Renal cortex interstitium (tissue), 15 donors: ENCODE measurements around the gene B4GALNT1. TPM values are rescaled to one million over a fixed set of nuclear protein-coding genes. Genes with fewer than 3 reads are reported as not detected.
"Not testable (repeated sequence)": the region's sequence is repeated elsewhere in the genome, so short reads cannot be mapped to it uniquely, and the experiment has no call there.

Source experiments
- DNase-seq, 11 donors: peaks; one replicate each; pipeline ENCODE4 v3.0.0-alpha.2; 2013; ENCODE audit warnings: low read depth in 9 of 11, low spot score in 4 of 11; ENCODE audit errors: extremely low read depth in 1 of 11
- long read RNA-seq, 16 experiments: transcript quantifications; one replicate each; lab custom pipeline, GENCODE V29; 2026
- polyA plus RNA-seq, 3 donors: library from polyadenylated mRNA; unstranded; fragments of 120-200 nt; gene quantifications; one replicate each; pipeline ENCODE4 v1.2.1, GENCODE V29; 2013; ENCODE audit not compliant: insufficient read length in 3 of 3

B4GALNT1 gene
- polyA plus RNA-seq, result 1 to 10 TPM in 1 of 3 donors, under 1 TPM in 2; 0.84 to 1.3 (median 0.97) TPM
- long read RNA-seq, donor 1, result 0 reads
- long read RNA-seq, donor 2, result 0 reads
- long read RNA-seq, donor 3, result 0 reads
- long read RNA-seq, donor 4, result 0 reads
- long read RNA-seq, donor 5, result 0 reads
- long read RNA-seq, donor 6, result 0 reads
- long read RNA-seq, donor 7, result 0 reads
- long read RNA-seq, donor 8, result 0 reads
- long read RNA-seq, donor 9, result 0 reads
- long read RNA-seq, donor 10, partial matches to known transcripts, result 0 of 6 reads
- long read RNA-seq, donor 10, other reads (novel, unspliced or antisense), result 6 of 6 reads
- long read RNA-seq, donor 11, result 0 reads
- long read RNA-seq, donor 12, result 0 reads
- long read RNA-seq, donor 13, result 0 reads
- long read RNA-seq, donor 14, result 0 reads
- long read RNA-seq, donor 15, result 0 reads
- long read RNA-seq, donor 16, result 0 reads

GRCh38 chr12:57632958-57633840, at the start of gene B4GALNT1:
Gene B4GALNT1 (minus strand): TSS chr12:57633201. CDS start chr12:57632132, 1,069 bp downstream.
- no peak for DNase-seq

DNA sequence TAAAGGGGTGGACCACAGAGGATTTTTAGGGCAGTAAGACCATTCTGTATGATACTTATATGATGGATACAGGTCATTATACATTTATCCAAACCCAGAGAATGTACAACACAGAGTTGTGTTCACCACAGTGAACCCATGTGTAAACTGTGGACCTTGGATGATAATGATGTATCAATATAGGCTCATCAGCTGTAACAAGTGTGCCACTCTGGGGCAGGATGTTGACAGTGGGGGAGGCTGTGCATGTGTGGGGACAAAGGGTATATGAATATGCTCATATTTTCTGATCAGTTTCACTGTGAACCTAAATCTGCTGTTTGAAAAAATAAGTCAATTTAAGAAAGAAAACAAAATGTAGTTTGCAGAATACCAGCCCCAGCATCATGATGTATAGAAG, 46.7 kb upstream of the B4GALNT1 start:
- no peak for DNase-seq

DNA sequence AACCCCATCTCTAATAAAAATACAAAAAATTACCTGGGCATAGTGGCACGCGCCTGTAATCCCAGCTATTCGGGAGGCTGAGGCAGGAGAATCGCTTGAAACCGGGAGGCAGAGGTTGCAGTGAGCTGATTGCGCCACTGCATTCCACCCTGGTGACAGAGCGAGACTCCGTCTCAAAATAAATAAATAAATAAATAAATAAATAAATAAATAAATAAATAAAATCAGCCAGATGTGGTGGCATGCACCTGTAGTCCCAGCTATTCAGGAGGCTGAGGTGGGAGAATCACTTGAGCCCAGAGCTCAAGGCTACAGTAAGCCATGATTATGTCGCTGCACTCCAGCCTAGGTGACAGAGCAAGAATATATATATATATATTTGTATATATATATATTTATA, 44.9 kb upstream of the B4GALNT1 start:
- not testable (repeated sequence) for DNase-seq

GRCh38 chr12:57674691-57675090, 41.7 kb upstream of the B4GALNT1 start:
- no peak for DNase-seq

DNA sequence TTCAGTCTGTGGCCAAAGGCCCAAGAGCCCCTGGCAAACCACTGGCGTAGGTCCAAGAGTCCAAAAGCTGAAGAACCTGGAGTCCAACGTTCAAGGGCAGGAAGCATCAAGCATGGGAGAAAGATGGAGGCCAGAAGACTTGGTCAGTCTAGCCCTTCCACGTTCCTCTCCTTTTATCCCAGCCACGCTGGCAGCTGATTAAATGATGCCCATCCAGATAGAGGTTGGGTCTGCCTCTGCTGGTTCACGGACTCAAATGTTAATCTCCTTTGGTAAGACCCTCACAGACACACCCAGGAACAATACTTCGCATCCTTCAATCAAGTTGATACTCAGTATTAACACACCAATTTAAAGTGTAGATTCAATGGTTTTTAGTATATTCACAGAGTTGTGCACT, 39.8 kb upstream of the B4GALNT1 start:
- DNase-seq, result no peak

- DNase-seq, result not testable (repeated sequence)
These were observed 38.8 kb upstream of the B4GALNT1 start for GRCh38 chr12:57671811-57672210.

GRCh38 chr12:57669691-57670090, 36.7 kb upstream of the B4GALNT1 start:
- DNase-seq, result not testable (repeated sequence)

GRCh38 chr12:57666897-57667296, 33.9 kb upstream of the B4GALNT1 start:
- no peak for DNase-seq

- DNase-seq, result not testable (repeated sequence)
These were observed 32.2 kb upstream of the B4GALNT1 start for GRCh38 chr12:57665066-57665820.

- no peak for DNase-seq
These were observed 28.4 kb upstream of the B4GALNT1 start for GRCh38 chr12:57661376-57661775.

- DNase-seq, result no peak
These were observed 25.9 kb upstream of the B4GALNT1 start for GRCh38 chr12:57658890-57659289.

- DNase-seq, result no peak
These were observed 24.7 kb upstream of the B4GALNT1 start for GRCh38 chr12:57657744-57658143.

DNA sequence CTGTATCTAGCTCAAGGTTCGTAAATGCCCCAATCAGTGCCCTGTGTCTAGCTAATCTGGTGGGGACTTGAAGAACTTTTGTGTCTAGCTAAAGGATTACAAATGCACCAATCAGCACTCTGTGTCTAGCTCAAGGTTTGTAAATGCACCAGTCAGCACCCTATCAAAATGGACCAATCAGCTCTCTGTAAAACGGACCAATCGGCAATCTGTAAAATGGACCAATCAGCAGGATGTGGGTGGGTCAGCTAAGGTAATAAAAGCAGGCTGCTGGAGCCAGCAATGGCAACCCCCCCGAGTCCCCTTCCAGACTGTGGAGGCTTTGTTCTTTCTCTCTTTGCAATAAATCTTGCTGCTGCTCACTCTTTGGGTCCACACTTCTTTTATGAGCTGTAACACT, 23.4 kb upstream of the B4GALNT1 start:
- not testable (repeated sequence) for DNase-seq

- DNase-seq, result no peak
These were observed 22.7 kb upstream of the B4GALNT1 start for GRCh38 chr12:57655541-57656240.

DNA sequence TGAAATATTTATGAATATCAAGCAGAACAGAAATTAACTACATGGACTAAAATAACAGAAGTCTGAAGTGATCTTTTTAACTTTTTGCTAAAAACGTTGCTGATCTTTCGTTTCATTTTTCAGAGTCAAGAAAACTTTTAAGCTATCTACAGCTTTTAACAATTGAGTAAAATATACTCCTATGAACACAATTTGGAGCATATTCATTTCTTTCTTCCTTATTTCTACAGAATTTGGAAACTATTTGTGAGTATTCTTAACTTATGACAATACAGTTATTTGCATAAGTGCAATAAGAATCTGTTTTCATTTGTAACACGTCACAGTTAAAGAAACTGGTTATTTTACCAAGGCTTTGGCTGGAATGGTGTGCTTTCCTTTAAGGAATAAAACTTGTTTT, 21.0 kb upstream of the B4GALNT1 start:
- no peak for DNase-seq

DNA sequence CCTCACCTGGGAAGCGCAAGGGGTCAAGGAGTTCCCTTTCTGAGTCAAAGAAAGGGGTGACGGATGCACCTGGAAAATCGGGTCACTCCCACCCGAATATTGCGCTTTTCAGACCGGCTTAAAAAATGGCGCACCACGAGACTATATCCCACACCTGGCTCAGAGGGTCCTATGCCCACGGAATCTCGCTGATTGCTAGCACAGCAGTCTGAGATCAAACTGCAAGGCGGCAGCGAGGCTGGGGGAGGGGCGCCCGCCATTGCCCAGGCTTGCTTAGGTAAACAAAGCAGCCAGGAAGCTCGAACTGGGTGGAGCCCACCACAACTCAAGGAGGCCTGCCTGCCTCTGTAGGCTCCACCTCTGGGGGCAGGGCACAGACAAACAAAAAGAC, 13.7 kb upstream of the B4GALNT1 start:
- DNase-seq, result not testable (repeated sequence)

- DNase-seq, result not testable (repeated sequence)
These were observed 13.1 kb upstream of the B4GALNT1 start for GRCh38 chr12:57645990-57646658.
